ENCODE data around the gene ERAS.

The ERAS gene, protein sequence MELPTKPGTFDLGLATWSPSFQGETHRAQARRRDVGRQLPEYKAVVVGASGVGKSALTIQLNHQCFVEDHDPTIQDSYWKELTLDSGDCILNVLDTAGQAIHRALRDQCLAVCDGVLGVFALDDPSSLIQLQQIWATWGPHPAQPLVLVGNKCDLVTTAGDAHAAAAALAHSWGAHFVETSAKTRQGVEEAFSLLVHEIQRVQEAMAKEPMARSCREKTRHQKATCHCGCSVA

GRCh38 chrX:48826135-48826875, at the start of gene ERAS:
Gene ERAS, plus strand, starts transcription at chrX:48826513. Its CDS starts 2,611 bp downstream, at chrX:48829124.
- Histone ChIP-seq H3K9me2 (replicated peaks; ENCODE audit: low read depth, low read length) (no peaks in the 10 kb centered on the region), H3K9ac (ENCODE audit: low read depth, low read length, poor library complexity, severe bottlenecking) (no peak within 1 kb of the TSS), H3K4me3 (ENCODE audit: low read length, poor library complexity, severe bottlenecking) (no peak within 1 kb of the TSS), H3K4me1 (ENCODE audit: insufficient read depth, low read length, poor library complexity, severe bottlenecking) (no peaks in the 10 kb centered on the region), H2AFZ (ENCODE audit: low read length) (no peak within 1 kb of the TSS), H4K20me1 (ENCODE audit: insufficient read depth, low read length, poor library complexity, severe bottlenecking) (no peaks in the 10 kb centered on the region), H3K9me3 (ENCODE audit: insufficient read depth, low read depth, low read length) (no peaks in the 10 kb centered on the region), H3K4me2 (ENCODE audit: low read depth, low read length, poor library complexity, severe bottlenecking) (no peak within 1 kb of the TSS), H3K27me3 (ENCODE audit: insufficient read depth, low read length, poor library complexity, severe bottlenecking) (no peaks in the 10 kb centered on the region), H3K79me2 (ENCODE audit: insufficient read depth, low read length) (no peaks in the 10 kb centered on the region), H3K36me3 (ENCODE audit: insufficient read depth, low read length) (peaks cover 3% of the 10 kb centered on the region; the same call in 1 of the 2 replicates), H3F3A (ENCODE audit: low read depth) (no peaks in the 10 kb centered on the region)
- no peak for TF ChIP-seq EZH2phosphoT487 (IDR thresholded peaks at IDR 0.05; ENCODE audit: borderline replicate concordance)
- TF ChIP-seq CTCF (conservative IDR thresholded peaks at IDR 0.05; ENCODE audit: low read length), result no peak

DNA sequence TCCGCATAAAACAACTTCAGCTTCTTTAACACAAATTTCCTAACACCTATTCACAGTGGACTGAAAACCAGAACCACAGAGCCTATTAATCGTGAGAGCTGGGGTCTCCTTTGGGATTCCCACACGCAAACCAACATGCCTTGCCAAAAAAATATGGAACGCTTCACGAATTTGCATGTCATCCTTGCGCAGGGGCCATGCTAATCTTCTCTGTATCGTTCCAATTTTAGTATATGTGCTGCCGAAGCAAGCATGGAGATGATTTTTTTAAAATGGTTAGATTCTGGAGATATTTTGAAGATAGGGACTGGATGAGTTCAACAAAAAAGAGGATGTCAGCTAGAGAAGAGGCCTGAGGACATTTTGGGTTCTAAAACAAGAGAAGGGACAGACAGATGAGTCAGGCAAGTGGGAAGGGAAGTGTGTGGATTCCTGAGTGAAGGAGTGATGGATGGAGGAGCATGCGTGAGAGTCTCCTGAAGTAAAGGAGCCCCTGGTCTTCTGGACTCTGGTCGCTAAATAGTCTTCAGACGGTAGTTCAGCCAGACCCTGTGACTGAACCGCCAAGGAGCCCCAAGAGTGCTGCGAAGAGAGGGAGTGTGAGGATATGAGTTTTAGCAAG, 49.4 kb upstream of the ERAS start:
- no peaks in the 10 kb centered on the region for H3K79me2 ChIP-seq (ENCODE audit: insufficient read depth, low read length)
- no peak overlapping the region for H2AFZ ChIP-seq (ENCODE audit: low read length)
- H3K27me3 ChIP-seq (ENCODE audit: insufficient read depth, low read length, poor library complexity, severe bottlenecking), result no peaks in the 10 kb centered on the region
- no peaks in the 10 kb centered on the region for H4K20me1 ChIP-seq (ENCODE audit: insufficient read depth, low read length, poor library complexity, severe bottlenecking)
- H3K4me1 ChIP-seq (ENCODE audit: insufficient read depth, low read length, poor library complexity, severe bottlenecking), result no peaks in the 10 kb centered on the region
- no peak overlapping the region for H3K4me3 ChIP-seq (ENCODE audit: low read length, poor library complexity, severe bottlenecking)
- no peaks in the 10 kb centered on the region for H3K9me2 ChIP-seq (replicated peaks; ENCODE audit: low read depth, low read length)
- no peaks in the 10 kb centered on the region for H3K9me3 ChIP-seq (ENCODE audit: insufficient read depth, low read depth, low read length)
- H3F3A ChIP-seq (ENCODE audit: low read depth), result no peaks in the 10 kb centered on the region
- H3K4me2 ChIP-seq (ENCODE audit: low read depth, low read length, poor library complexity, severe bottlenecking), result no peak overlapping the region
- TF ChIP-seq EZH2phosphoT487 (IDR thresholded peaks at IDR 0.05; ENCODE audit: borderline replicate concordance) (no peak), CTCF (conservative IDR thresholded peaks at IDR 0.05; ENCODE audit: low read length) (no peak)
- no peak overlapping the region for H3K9ac ChIP-seq (ENCODE audit: low read depth, low read length, poor library complexity, severe bottlenecking)
- H3K36me3 ChIP-seq (ENCODE audit: insufficient read depth, low read length), result no peaks in the 10 kb centered on the region

GRCh38 chrX:48779399-48779798, 46.9 kb upstream of the ERAS start:
- no peak overlapping the region for H3K4me2 ChIP-seq (ENCODE audit: low read depth, low read length, poor library complexity, severe bottlenecking)
- no peaks in the 10 kb centered on the region for H3K9me3 ChIP-seq (ENCODE audit: insufficient read depth, low read depth, low read length)
- no peaks in the 10 kb centered on the region for H3F3A ChIP-seq (ENCODE audit: low read depth)
- no peaks in the 10 kb centered on the region for H4K20me1 ChIP-seq (ENCODE audit: insufficient read depth, low read length, poor library complexity, severe bottlenecking)
- no peak for TF ChIP-seq CTCF (conservative IDR thresholded peaks at IDR 0.05; ENCODE audit: low read length)
- TF ChIP-seq EZH2phosphoT487 (IDR thresholded peaks at IDR 0.05; ENCODE audit: borderline replicate concordance), result no peak
- H3K79me2 ChIP-seq (ENCODE audit: insufficient read depth, low read length), result no peaks in the 10 kb centered on the region
- H3K4me3 ChIP-seq (ENCODE audit: low read length, poor library complexity, severe bottlenecking), result no peak overlapping the region
- H3K9ac ChIP-seq (ENCODE audit: low read depth, low read length, poor library complexity, severe bottlenecking), result no peak overlapping the region
- no peaks in the 10 kb centered on the region for H3K4me1 ChIP-seq (ENCODE audit: insufficient read depth, low read length, poor library complexity, severe bottlenecking)
- H3K27me3 ChIP-seq (ENCODE audit: insufficient read depth, low read length, poor library complexity, severe bottlenecking), result no peaks in the 10 kb centered on the region
- no peaks in the 10 kb centered on the region for H3K9me2 ChIP-seq (replicated peaks; ENCODE audit: low read depth, low read length)
- H3K36me3 ChIP-seq (ENCODE audit: insufficient read depth, low read length), result no peaks in the 10 kb centered on the region
- no peak overlapping the region for H2AFZ ChIP-seq (ENCODE audit: low read length)

All from Loucy (cell line).